SHP77 (cell line): Measurements from ENCODE around the gene SLC9A8.
"Not testable (repeated sequence)": the region's sequence is repeated elsewhere in the genome, so short reads cannot be mapped to it uniquely, and the experiment has no call there.

ENCODE experiments used
- DNase-seq, 2 experiments: peaks; one replicate each; lab custom pipeline; 2025; lab: John Stamatoyannopoulos, UW

SLC9A8 gene

GRCh38 chr20:49850463-49851230, 38.0 kb downstream of the SLC9A8 start:
- DNase-seq: no peak

DNA sequence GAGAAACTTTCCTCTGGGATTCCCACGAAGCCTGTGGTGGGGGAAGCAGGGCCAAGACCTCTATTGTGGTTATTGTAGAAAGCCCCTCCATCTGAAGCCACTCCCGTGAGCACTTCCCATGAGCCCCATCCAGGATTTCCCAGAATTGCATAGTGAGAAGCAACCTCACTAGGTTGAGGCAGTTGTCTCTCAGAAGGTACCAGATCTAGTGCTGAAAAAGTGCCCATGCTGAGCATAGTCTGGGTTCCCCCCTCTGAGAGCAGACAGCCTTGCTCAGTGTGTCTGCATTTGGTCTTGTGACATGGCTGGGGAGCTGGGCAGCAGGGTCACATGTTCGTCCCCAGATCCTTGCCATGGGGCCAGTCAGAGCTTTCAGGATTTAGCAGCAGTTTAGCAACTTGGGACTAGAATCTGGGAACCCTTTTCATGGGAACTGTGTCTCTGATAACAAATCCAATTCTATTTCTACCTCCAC, 38.6 kb downstream of the SLC9A8 start:
- no peak for DNase-seq

DNA sequence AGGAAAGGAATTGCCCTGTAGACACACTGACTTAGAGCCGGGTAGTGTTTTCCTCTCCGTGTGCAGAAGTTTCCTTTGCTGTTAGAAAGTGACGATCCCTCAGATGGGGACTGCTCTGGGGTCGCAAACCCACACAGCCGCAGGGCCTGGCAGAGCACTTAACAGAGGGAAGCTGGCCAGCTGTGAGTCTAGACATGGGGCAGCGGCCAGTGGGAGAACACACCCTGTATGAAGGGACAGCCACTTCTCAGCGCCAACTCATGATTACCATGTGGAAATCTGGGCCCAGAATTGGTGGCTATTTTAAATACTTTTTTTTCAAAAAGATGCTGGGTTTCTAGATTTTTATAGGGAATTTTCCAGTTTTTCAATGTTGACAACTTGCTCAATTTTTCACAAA, 39.4 kb downstream of the SLC9A8 start:
- DNase-seq: peak in 1 of 2 experiments; percentile 56

DNA sequence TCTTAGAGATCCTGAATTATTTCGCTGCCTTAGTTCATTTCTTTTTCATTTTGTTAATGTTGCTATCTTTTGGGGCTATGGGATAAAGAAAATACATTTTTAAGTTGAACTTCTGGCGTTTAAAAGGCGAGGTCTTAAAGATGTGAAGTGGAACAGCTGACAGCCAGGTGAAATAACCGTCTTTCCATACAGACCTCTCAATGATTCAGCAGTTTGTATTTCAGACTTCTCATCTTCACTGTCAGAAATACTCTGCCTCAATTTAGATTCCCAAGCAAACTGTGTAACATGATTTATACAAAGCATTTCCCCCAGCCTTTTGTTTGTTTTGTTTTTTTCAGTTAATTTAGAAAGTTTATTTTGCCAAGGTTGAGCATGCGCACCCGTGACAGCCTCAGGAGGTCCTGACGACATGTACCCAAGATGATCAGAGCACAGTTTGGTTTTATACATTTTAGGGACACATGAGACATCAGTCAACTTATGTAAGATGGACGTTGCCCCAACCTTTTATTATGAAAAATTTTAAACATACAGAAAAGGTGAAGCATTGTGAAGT, 40.0 kb downstream of the SLC9A8 start:
- DNase-seq: peak in 1 of 2 experiments; percentile 51

GRCh38 chr20:49853640-49854039, 41.0 kb downstream of the SLC9A8 start:
- DNase-seq: peak; percentile 72 to 81

DNA sequence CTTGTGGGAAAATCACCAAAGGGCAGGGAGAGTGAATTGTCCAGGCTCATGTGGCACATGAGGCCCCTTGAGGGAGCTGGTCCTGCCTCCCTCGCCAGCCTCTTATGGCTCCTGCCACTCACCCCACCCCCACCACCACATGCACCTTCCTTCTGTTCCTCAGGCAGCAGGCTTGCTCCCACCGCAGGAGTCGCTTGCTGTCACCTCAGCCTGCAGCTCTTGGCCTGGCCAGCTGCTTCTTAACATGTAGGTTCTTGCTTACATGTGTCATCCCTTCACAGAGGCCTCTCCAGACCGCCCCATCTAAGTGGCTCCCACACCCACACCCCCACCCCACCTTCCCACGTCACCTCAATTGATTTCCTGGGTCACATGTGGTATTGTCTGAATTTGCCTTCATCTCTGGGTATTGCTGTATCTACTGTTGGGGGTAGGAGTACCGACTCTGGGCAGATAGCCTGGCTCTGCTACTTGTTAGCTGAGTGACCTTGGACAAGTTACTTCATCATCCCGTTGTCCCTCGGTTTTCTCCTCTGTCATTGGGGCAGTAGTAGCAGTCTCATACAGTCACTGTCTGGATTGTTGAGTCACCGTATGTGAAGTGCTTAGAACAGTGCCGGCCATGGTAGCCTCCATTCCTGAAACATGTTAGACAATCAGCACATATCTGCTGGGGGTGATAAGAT, 41.7 kb downstream of the SLC9A8 start:
- no peak for DNase-seq

- DNase-seq: no peak
Measured at GRCh38 chr20:49856904-49857303, 44.3 kb downstream of the SLC9A8 start.

GRCh38 chr20:49858076-49858585, 45.5 kb downstream of the SLC9A8 start:
- no peak for DNase-seq

DNA sequence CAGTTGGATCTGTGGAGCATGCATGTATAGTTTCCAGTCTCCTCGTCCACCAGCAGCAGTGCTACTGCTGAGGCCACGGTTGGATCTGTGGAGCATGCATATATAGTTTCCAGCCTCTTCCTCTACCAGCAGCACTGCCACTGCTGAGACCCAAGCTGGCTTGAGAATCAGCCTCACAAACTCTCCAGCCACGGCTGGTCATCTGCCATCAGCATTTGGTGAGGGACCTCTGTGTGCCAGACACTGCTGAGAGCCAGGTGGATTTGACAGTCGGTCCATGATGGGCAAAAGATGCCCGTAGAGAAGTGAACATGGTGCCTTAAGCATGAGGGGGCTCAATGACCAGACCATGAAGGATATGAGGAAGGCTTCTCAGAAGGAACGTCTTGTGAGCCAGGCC, 46.4 kb downstream of the SLC9A8 start:
- DNase-seq: no peak

GRCh38 chr20:49859807-49860206, 47.2 kb downstream of the SLC9A8 start:
- no peak for DNase-seq

DNA sequence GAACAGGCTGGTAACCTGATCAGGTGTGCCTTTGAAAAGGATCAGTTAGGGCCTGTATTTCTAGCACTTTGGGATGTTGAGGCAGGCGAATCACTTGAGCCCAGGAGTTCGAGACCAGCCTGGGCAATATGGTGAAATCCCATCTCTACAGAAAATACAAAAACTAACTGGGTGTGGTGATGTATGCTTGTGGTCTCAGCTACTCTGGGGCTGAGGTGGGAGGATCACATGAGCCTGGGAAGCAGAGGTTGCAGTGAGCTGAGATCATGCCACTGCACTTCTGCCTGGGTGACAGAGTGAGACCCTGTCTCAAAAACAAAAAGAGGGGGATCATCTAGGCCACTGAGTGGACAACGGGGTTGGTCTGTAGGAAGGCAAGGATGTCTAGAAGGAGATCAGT, 48.6 kb downstream of the SLC9A8 start:
- not testable (repeated sequence) for DNase-seq

GRCh38 chr20:49862607-49863200, 50.1 kb downstream of the SLC9A8 start:
- no peak for DNase-seq

- no peak for DNase-seq
Measured at GRCh38 chr20:49863666-49864065, 51.0 kb downstream of the SLC9A8 start.

- no peak for DNase-seq
Measured at GRCh38 chr20:49865559-49865958, 52.9 kb downstream of the SLC9A8 start.

- DNase-seq: no peak
Measured at GRCh38 chr20:49866051-49866450, 53.4 kb downstream of the SLC9A8 start.

GRCh38 chr20:49867453-49868215, 55.0 kb downstream of the SLC9A8 start:
- DNase-seq: no peak

DNA sequence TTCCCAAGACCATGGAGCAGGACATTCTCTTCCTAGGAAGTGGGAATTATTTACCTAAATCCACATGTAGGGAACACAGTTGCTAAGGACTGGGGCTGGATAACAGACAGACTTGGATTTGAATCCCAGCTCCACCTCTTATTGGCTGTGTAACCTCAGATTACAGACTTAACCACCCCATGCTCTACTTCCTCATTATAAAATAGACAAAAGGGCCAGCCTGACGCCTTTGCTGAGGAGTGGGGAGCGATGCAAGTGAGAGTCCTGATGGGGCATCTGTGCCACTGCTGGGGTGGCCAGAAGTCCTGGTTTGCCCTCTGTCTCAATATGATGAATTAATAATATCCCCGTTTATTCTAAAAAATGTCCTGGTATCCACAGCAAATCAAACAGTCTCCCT, 55.9 kb downstream of the SLC9A8 start:
- DNase-seq: no peak

- DNase-seq: no peak
Measured at GRCh38 chr20:49868964-49869363, 56.3 kb downstream of the SLC9A8 start.

DNA sequence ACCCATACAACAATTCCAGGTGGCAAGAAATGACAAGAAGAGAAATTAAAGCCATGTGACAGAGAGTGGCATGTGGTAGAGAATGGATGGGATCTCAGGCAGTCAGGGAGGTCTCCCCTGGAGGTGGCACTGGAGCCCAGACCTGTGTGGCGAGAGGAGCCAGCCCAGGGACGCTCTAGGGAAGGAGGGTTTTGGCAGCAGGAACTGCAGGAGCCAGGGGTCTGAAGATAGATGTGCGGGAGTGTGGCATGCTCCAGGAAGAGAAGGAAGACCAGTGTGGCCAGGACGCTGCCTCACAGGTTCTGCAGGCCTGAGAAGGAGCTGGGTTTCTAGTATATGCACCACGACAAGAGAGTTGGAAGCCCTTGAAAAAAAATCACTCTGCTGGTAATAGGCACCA, 57.6 kb downstream of the SLC9A8 start:
- DNase-seq: no peak

DNA sequence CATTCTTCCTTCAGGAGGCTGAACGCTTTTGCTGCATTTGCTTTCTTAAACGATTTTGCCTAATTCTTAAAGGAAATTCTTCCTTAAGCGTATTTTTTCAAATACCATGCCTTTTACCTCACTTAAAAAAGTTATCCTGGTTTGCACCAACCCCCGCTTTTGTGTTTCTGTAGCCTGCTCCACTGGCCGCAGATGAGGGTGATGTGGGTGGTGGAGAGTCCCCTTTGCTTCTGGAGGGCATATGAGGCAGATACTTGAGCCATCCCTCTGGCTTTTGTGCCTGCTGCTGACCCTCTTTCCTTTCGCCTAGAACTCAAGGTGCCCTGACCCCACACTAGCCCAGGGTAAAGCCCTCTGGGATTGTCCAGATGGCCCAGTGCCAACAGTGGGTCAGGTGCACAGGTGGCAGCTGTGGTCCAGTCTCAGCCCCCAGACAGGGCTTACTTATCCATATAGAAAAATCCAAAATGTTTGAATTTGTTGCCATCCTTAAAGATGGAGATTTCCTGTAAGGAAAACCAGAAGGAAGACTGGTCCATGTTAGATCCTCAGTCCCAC, 58.8 kb downstream of the SLC9A8 start:
- DNase-seq: no peak

DNA sequence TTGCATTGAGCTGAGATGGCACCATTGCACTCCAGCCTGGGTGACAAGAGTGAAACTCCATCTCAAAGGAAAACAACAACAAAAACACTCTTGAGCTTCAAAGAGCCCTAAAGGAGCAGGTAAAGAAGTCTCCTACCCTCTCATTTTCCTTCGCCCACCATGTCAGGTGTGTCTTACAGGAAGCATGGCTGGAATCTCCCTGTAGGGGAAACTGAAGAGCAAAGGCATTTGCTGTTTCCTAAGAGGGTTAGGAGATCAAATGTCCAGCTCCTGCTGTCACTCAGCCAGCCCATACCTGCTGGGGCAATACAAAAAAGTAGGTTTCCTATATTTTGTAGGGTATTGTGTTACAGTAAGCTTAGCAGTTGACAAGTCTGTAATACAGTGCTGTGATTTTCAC, 59.4 kb downstream of the SLC9A8 start:
- no peak for DNase-seq
